ENCODE results near the gene BRINP3.
"Not testable (repeated sequence)": the region's sequence is repeated elsewhere in the genome, so short reads cannot be mapped to it uniquely, and the experiment has no call there.

The BRINP3 gene

GRCh38 chr1:190126728-190127127 lies 350.9 kb downstream of the BRINP3 start:
- no peak overlapping the region for H3K4me3 ChIP-seq (ENCODE audit: insufficient read depth, low read length, poor library complexity, severe bottlenecking)
- no peaks in the 10 kb centered on the region for H3K9me3 ChIP-seq (ENCODE audit: insufficient read depth, low read length)
- no peaks in the 10 kb centered on the region for H3K79me2 ChIP-seq (ENCODE audit: insufficient read depth, low read length)
- H3K27ac ChIP-seq (ENCODE audit: low read depth, low read length) = no peak overlapping the region
- no peaks in the 10 kb centered on the region for H3F3A ChIP-seq (ENCODE audit: insufficient read depth)
- no peaks in the 10 kb centered on the region for H3K9me2 ChIP-seq (replicated peaks; ENCODE audit: insufficient read depth, low read length)
- peak overlapping the region; percentile 38 for H2AFZ ChIP-seq (ENCODE audit: low read depth, low read length, severe bottlenecking)
- H3K27me3 ChIP-seq (ENCODE audit: low read length) = no peaks in the 10 kb centered on the region
- H3K36me3 ChIP-seq (ENCODE audit: low read length) = no peaks in the 10 kb centered on the region
- no peak overlapping the region for H3K9ac ChIP-seq (ENCODE audit: low read length)
- TF ChIP-seq CTCF (IDR thresholded peaks at IDR 0.05; ENCODE audit: insufficient read depth, low read length, poor library complexity, severe bottlenecking) = no peak
- TF ChIP-seq EZH2phosphoT487 (conservative IDR thresholded peaks at IDR 0.05; ENCODE audit: low read length) = no peak
- H3K4me2 ChIP-seq (ENCODE audit: low read depth, low read length, poor library complexity, severe bottlenecking) = no peak overlapping the region
- no peaks in the 10 kb centered on the region for H4K20me1 ChIP-seq (ENCODE audit: low read depth, low read length)

GRCh38 chr1:190124068-190124467 lies 353.6 kb downstream of the BRINP3 start:
- Histone ChIP-seq H3K4me2 (ENCODE audit: low read depth, low read length, poor library complexity, severe bottlenecking) (no peak overlapping the region), H3K9me2 (replicated peaks; ENCODE audit: insufficient read depth, low read length) (no peaks in the 10 kb centered on the region), H2AFZ (ENCODE audit: low read depth, low read length, severe bottlenecking) (no peak overlapping the region), H3K9me3 (ENCODE audit: insufficient read depth, low read length) (no peaks in the 10 kb centered on the region), H3K9ac (ENCODE audit: low read length) (no peak overlapping the region), H3K79me2 (ENCODE audit: insufficient read depth, low read length) (no peaks in the 10 kb centered on the region), H3K36me3 (ENCODE audit: low read length) (no peaks in the 10 kb centered on the region), H3F3A (ENCODE audit: insufficient read depth) (no peaks in the 10 kb centered on the region), H3K27me3 (ENCODE audit: low read length) (no peaks in the 10 kb centered on the region), H3K4me3 (ENCODE audit: insufficient read depth, low read length, poor library complexity, severe bottlenecking) (no peak overlapping the region), H3K27ac (ENCODE audit: low read depth, low read length) (no peak overlapping the region), H4K20me1 (ENCODE audit: low read depth, low read length) (no peaks in the 10 kb centered on the region)
- no peak for TF ChIP-seq CTCF (IDR thresholded peaks at IDR 0.05; ENCODE audit: insufficient read depth, low read length, poor library complexity, severe bottlenecking)
- TF ChIP-seq EZH2phosphoT487 (conservative IDR thresholded peaks at IDR 0.05; ENCODE audit: low read length) = no peak

- H4K20me1 ChIP-seq (ENCODE audit: low read depth, low read length); H2AFZ ChIP-seq (ENCODE audit: low read depth, low read length, severe bottlenecking); H3F3A ChIP-seq (ENCODE audit: insufficient read depth): not testable (repeated sequence)
Measured at GRCh38 chr1:190120564-190120963, 357.1 kb downstream of the BRINP3 start.

GRCh38 chr1:190119683-190120082 lies 358.0 kb downstream of the BRINP3 start:
- Histone ChIP-seq H3K9ac (ENCODE audit: low read length) (no peak overlapping the region), H3K9me2 (replicated peaks; ENCODE audit: insufficient read depth, low read length) (no peaks in the 10 kb centered on the region), H3F3A (ENCODE audit: insufficient read depth) (no peaks in the 10 kb centered on the region), H2AFZ (ENCODE audit: low read depth, low read length, severe bottlenecking) (peak overlapping the region; percentile 89), H3K79me2 (ENCODE audit: insufficient read depth, low read length) (no peaks in the 10 kb centered on the region), H3K4me3 (ENCODE audit: insufficient read depth, low read length, poor library complexity, severe bottlenecking) (no peak overlapping the region), H3K36me3 (ENCODE audit: low read length) (no peaks in the 10 kb centered on the region), H3K27me3 (ENCODE audit: low read length) (no peaks in the 10 kb centered on the region), H4K20me1 (ENCODE audit: low read depth, low read length) (no peaks in the 10 kb centered on the region), H3K27ac (ENCODE audit: low read depth, low read length) (no peak overlapping the region), H3K4me2 (ENCODE audit: low read depth, low read length, poor library complexity, severe bottlenecking) (no peak overlapping the region), H3K9me3 (ENCODE audit: insufficient read depth, low read length) (no peaks in the 10 kb centered on the region)
- no peak for TF ChIP-seq EZH2phosphoT487 (conservative IDR thresholded peaks at IDR 0.05; ENCODE audit: low read length)
- no peak for TF ChIP-seq CTCF (IDR thresholded peaks at IDR 0.05; ENCODE audit: insufficient read depth, low read length, poor library complexity, severe bottlenecking)

More at GRCh38 chr1:190120564-190120963, 357.1 kb downstream of the BRINP3 start:
- H3K4me2 ChIP-seq (ENCODE audit: low read depth, low read length, poor library complexity, severe bottlenecking); H3K36me3 ChIP-seq (ENCODE audit: low read length); H3K9ac ChIP-seq (ENCODE audit: low read length); H3K27ac ChIP-seq (ENCODE audit: low read depth, low read length); H3K27me3 ChIP-seq (ENCODE audit: low read length); H3K4me3 ChIP-seq (ENCODE audit: insufficient read depth, low read length, poor library complexity, severe bottlenecking); H3K9me2 ChIP-seq (replicated peaks; ENCODE audit: insufficient read depth, low read length); H3K79me2 ChIP-seq (ENCODE audit: insufficient read depth, low read length); H3K9me3 ChIP-seq (ENCODE audit: insufficient read depth, low read length): not testable (repeated sequence)

Data from SU-DHL-6 (cell line).